Psoas muscle (tissue), 8 donors: ENCODE data around the gene PDE4D. TPM values are rescaled to one million over a fixed set of nuclear protein-coding genes. Genes with fewer than 3 reads are reported as not detected.
A peak's percentile ranks its signal among the peaks of the same experiment; 100 is the strongest.

Experiments
- ATAC-seq, 4 donors: fragments of 200-7000 bp; cut with Tn5 transposase; one replicate each; pipeline ENCODE4 v1.9.1; 2020; ENCODE audit warnings: moderate library complexity in 3 of 4, mild to moderate bottlenecking in 2 of 4
- DNase-seq, 2 donors: peaks; one replicate each; pipeline ENCODE4 v3.0.0-alpha.2; 2020
- H3K27ac ChIP-seq: fragments of 200-600 bp; one replicate; pipeline ENCODE4 v1.8.0; 2022
- H3K27me3 ChIP-seq, 3 donors: fragments of 200-600 bp in 1 of 3; one replicate each; pipeline versions ENCODE4 v1.6.1 to v1.8.0; 2013 to 2022; ENCODE audit warnings: low read length in 2 of 3, mild to moderate bottlenecking in 2 of 3, moderate library complexity in 1 of 3; ENCODE audit not compliant: insufficient read depth in 3 of 3
- H3K36me3 ChIP-seq, 2 donors: fragments of 200-600 bp in 1 of 2; one replicate each; pipeline versions ENCODE4 v1.6.1 to v1.8.0; 2013 to 2022; ENCODE audit warnings: low read depth in 1 of 2, mild to moderate bottlenecking in 1 of 2, moderate library complexity in 1 of 2; ENCODE audit not compliant: insufficient read depth in 1 of 2
- H3K4me1 ChIP-seq: fragments of 200-600 bp; one replicate; pipeline ENCODE4 v1.8.0; 2022
- H3K4me3 ChIP-seq: fragments of 200-600 bp; one replicate; pipeline ENCODE4 v1.8.0; 2022; ENCODE audit warnings: mild to moderate bottlenecking
- H3K9me3 ChIP-seq: fragments of 200-600 bp; one replicate; pipeline ENCODE4 v1.8.0; 2022
- CTCF ChIP-seq: fragments of 200-600 bp; IDR thresholded peaks from one replicate; pipeline ENCODE4 v1.8.0; 2022; ENCODE audit warnings: antibody characterized with exemption
- WGBS, 3 donors: extraction: QIAGEN DNeasy Blood & Tissue Kit; methylation state at CpG; one replicate each; pipeline versions ENCODE4 v1.1.6 to v1.1.7; 2013; 5-methylcytosine and 5-hydroxymethylcytosine counted together
- intact Hi-C, 2 donors: fragments of 100-400 bp; cut with DNase I; formaldehyde crosslinking; loops; one replicate each; pipeline versions ENCODE4 v1.11.0 to v1.14.2; 2022
- polyA plus RNA-seq, 3 donors: library from polyadenylated mRNA; stranded (reverse); fragments of 200-250 nt; gene quantifications; one replicate each; pipeline ENCODE4 v1.2.3, GENCODE V29; 2013
- total RNA-seq, 4 donors: library from RNA; stranded (reverse); fragmentation: NEBNext Ultra II Directional in 2 of 4; extraction: Animal tissue kit (Norgen Biotek cat#: 25700) in 2 of 4; gene quantifications; one replicate each; pipeline versions ENCODE4 v1.2.1 to v1.2.4, GENCODE V29; 2021 to 2023
- donor health status: healthy with polysubstance abuse.
- donor health status: DM: no; HTN: no; CAD: no; lungs with moderate emphysema.
- donor health status: Bipolar disorder and iron deficiency.
- donor health status: healthy.
- donor health status: DM: yes; HTN: yes; CAD: no.
- donor health status: DM: no; HTN: no; CAD: no.
- donor health status: DM: no; HTN: no; CAD: no.
- donor health status: DM: yes; HTN: yes; CAD: no.

Gene PDE4D
- total and polyA plus RNA-seq, 7 donors, result 42.6 to 283 (median 88.7) TPM

- Histone ChIP-seq H3K27me3 (no peaks in the 10 kb centered on the region), H3K4me1 (peaks cover 41% of the 10 kb centered on the region), H3K27ac (peak overlapping the region; percentile 95), H3K4me3 (no peak overlapping the region), H3K36me3 (no peaks in the 10 kb centered on the region), H3K9me3 (peaks cover 6% of the 10 kb centered on the region)
- intact Hi-C loops, result loop anchor here (5.0 kb wide), 1 partner anchor 182 kb away; no protein-coding TSS in a partner anchor
- 84 to 95% (median 87%) methylated on average over 4 of the region's 4 CpGs for WGBS, 3 donors
- DNase-seq (no peak), ATAC-seq (no peak)
- no peak for TF ChIP-seq CTCF
Measured at GRCh38 chr5:59368951-59369350, 524.6 kb downstream of the PDE4D start.

- no peak overlapping the region for H3K4me3 ChIP-seq
- no peaks in the 10 kb centered on the region for H3K36me3 ChIP-seq
- TF ChIP-seq CTCF, result peak; percentile 82
- peak overlapping the region; percentile 95 for H3K27ac ChIP-seq
- no peaks in the 10 kb centered on the region for H3K9me3 ChIP-seq
- H3K4me1 ChIP-seq, result peaks cover 45% of the 10 kb centered on the region
- 11 to 21% (median 12%) methylated on average over 7 of the region's 7 CpGs for WGBS, 3 donors
- DNase-seq, result peak; percentile 35 to 54
- intact Hi-C loops, result loop anchor here (5.0 kb wide), 1 partner anchor 181 kb away; no protein-coding TSS in a partner anchor
- ATAC-seq, result peak; percentile 60 to 77 (median 66)
- no peaks in the 10 kb centered on the region for H3K27me3 ChIP-seq
Measured at GRCh38 chr5:59367791-59368394, 525.6 kb downstream of the PDE4D start.

- no peak for TF ChIP-seq CTCF
- 30 to 61% (median 31%) methylated on average over 4 of the region's 4 CpGs for WGBS, 3 donors
- no peaks in the 10 kb centered on the region for H3K36me3 ChIP-seq
- DNase-seq (no peak), ATAC-seq (peak; percentile 73 to 90 (median 79))
- H3K9me3 ChIP-seq, result no peaks in the 10 kb centered on the region
- H3K27ac ChIP-seq, result peak overlapping the region; percentile 95
- intact Hi-C loops, result loop anchor here (5.0 kb wide), 1 partner anchor 179 kb away; no protein-coding TSS in a partner anchor
- H3K4me1 ChIP-seq, result peaks cover 45% of the 10 kb centered on the region
- no peaks in the 10 kb centered on the region for H3K27me3 ChIP-seq
- no peak overlapping the region for H3K4me3 ChIP-seq
Measured at GRCh38 chr5:59366784-59367183, 526.7 kb downstream of the PDE4D start.

GRCh38 chr5:59362438-59362837 lies 531.1 kb downstream of the PDE4D start:
- H3K9me3 ChIP-seq, result no peaks in the 10 kb centered on the region
- intact Hi-C loops, result no loop called here
- ATAC-seq, result no peak

More at GRCh38 chr5:59362438-59362837, 531.1 kb downstream of the PDE4D start:
- H3K27me3 ChIP-seq, result no peaks in the 10 kb centered on the region
- no peak for TF ChIP-seq CTCF
- no peak for DNase-seq
- no peaks in the 10 kb centered on the region for H3K36me3 ChIP-seq
- H3K4me3 ChIP-seq, result no peak overlapping the region
- 85 to 96% (median 91%) methylated on average over 2 of the region's 2 CpGs for WGBS, 3 donors
- peak overlapping the region; percentile 95 for H3K27ac ChIP-seq
- peaks cover 67% of the 10 kb centered on the region for H3K4me1 ChIP-seq
